ENCODE results near the gene ODC1.

ODC1 gene

GRCh38 chr2:10398496-10398895 is 49.6 kb downstream of the ODC1 start:
- Histone ChIP-seq H3K36me3 (ENCODE audit: insufficient read depth, low read length) (no peaks in the 10 kb centered on the region), H3K9me3 (ENCODE audit: low read length) (no peaks in the 10 kb centered on the region), H2AFZ (ENCODE audit: low read length) (no peak overlapping the region), H3K27ac (ENCODE audit: low read depth, low read length, poor library complexity, severe bottlenecking) (no peak overlapping the region), H4K20me1 (ENCODE audit: insufficient read depth, low read length) (no peaks in the 10 kb centered on the region), H3K79me2 (ENCODE audit: insufficient read depth, low read length) (no peaks in the 10 kb centered on the region), H3K4me3 (ENCODE audit: low read depth, low read length, poor library complexity, severe bottlenecking) (no peak overlapping the region), H3F3A (ENCODE audit: insufficient read depth, low read length) (no peaks in the 10 kb centered on the region), H3K9ac (ENCODE audit: low read length) (no peak overlapping the region), H3K9me2 (ENCODE audit: low read depth, low read length) (no peaks in the 10 kb centered on the region), H3K4me1 (ENCODE audit: insufficient read depth, low read length, severe bottlenecking) (peaks cover 5% of the 10 kb centered on the region), H3K4me2 (ENCODE audit: low read length) (no peak overlapping the region), H3K27me3 (ENCODE audit: insufficient read depth, low read length) (no peaks in the 10 kb centered on the region; the same call in none of the 2 replicates)
- TF ChIP-seq EZH2 (IDR thresholded peaks at IDR 0.05; ENCODE audit: borderline replicate concordance, low read length): no peak
- TF ChIP-seq, protein P1, sequence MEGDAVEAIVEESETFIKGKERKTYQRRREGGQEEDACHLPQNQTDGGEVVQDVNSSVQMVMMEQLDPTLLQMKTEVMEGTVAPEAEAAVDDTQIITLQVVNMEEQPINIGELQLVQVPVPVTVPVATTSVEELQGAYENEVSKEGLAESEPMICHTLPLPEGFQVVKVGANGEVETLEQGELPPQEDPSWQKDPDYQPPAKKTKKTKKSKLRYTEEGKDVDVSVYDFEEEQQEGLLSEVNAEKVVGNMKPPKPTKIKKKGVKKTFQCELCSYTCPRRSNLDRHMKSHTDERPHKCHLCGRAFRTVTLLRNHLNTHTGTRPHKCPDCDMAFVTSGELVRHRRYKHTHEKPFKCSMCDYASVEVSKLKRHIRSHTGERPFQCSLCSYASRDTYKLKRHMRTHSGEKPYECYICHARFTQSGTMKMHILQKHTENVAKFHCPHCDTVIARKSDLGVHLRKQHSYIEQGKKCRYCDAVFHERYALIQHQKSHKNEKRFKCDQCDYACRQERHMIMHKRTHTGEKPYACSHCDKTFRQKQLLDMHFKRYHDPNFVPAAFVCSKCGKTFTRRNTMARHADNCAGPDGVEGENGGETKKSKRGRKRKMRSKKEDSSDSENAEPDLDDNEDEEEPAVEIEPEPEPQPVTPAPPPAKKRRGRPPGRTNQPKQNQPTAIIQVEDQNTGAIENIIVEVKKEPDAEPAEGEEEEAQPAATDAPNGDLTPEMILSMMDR (IDR thresholded peaks at IDR 0.05; ENCODE audit: low read length): no peak

- H3K4me1 ChIP-seq (ENCODE audit: insufficient read depth, low read length, severe bottlenecking): peaks cover 5% of the 10 kb centered on the region
Observed at GRCh38 chr2:10397878-10398277, 50.2 kb downstream of the ODC1 start.

DNA sequence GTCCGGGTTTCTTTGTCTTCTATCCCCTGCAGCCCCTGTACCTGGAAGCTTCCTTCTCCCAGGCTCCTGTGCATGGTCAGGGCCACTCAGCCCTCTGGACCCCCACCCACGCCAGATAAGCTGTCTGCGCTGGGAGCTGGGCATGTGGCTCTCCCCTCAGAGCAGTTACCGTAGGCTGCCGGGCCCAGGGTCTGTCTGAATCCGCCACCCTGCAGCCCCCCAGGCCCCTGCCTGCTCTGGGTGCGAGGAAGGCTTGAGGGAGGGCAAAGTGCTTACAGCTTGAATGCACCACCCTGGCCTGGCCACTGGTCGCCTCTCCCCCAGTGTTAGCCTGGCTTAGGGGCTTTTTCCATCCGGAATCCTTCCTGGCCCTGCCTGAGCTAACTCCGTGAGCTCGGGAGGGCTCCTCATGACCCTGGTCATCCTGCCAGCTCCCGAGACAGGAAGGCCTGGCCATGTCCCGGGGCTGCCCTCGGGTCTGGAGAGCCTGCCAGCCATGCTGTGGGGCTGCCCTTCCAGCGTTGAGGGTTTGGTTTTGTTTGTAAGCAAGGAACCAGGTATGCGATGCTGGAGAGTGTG is 50.7 kb downstream of the ODC1 start:
- no peaks in the 10 kb centered on the region for H3K79me2 ChIP-seq (ENCODE audit: insufficient read depth, low read length)
- peaks cover 5% of the 10 kb centered on the region for H3K4me1 ChIP-seq (ENCODE audit: insufficient read depth, low read length, severe bottlenecking)
- H3K27me3 ChIP-seq (ENCODE audit: insufficient read depth, low read length): no peaks in the 10 kb centered on the region; the same call in 1 of the 2 replicates
- no peaks in the 10 kb centered on the region for H4K20me1 ChIP-seq (ENCODE audit: insufficient read depth, low read length)
- no peaks in the 10 kb centered on the region for H3K9me2 ChIP-seq (ENCODE audit: low read depth, low read length)
- no peaks in the 10 kb centered on the region for H3F3A ChIP-seq (ENCODE audit: insufficient read depth, low read length)
- no peak overlapping the region for H3K4me2 ChIP-seq (ENCODE audit: low read length)
- no peak overlapping the region for H3K4me3 ChIP-seq (ENCODE audit: low read depth, low read length, poor library complexity, severe bottlenecking)
- no peaks in the 10 kb centered on the region for H3K9me3 ChIP-seq (ENCODE audit: low read length)
- H3K36me3 ChIP-seq (ENCODE audit: insufficient read depth, low read length): no peaks in the 10 kb centered on the region
- TF ChIP-seq EZH2 (IDR thresholded peaks at IDR 0.05; ENCODE audit: borderline replicate concordance, low read length): no peak
- TF ChIP-seq, protein P1 (IDR thresholded peaks at IDR 0.05; ENCODE audit: low read length): no peak
- no peak overlapping the region for H2AFZ ChIP-seq (ENCODE audit: low read length)
- H3K9ac ChIP-seq (ENCODE audit: low read length): no peak overlapping the region
- H3K27ac ChIP-seq (ENCODE audit: low read depth, low read length, poor library complexity, severe bottlenecking): no peak overlapping the region

More at GRCh38 chr2:10397878-10398277, 50.2 kb downstream of the ODC1 start:
- Histone ChIP-seq H3K9me3 (ENCODE audit: low read length) (no peaks in the 10 kb centered on the region), H4K20me1 (ENCODE audit: insufficient read depth, low read length) (no peaks in the 10 kb centered on the region), H3K27me3 (ENCODE audit: insufficient read depth, low read length) (no peaks in the 10 kb centered on the region; the same call in 1 of the 2 replicates), H2AFZ (ENCODE audit: low read length) (no peak overlapping the region), H3K27ac (ENCODE audit: low read depth, low read length, poor library complexity, severe bottlenecking) (no peak overlapping the region), H3K9me2 (ENCODE audit: low read depth, low read length) (no peaks in the 10 kb centered on the region), H3K4me3 (ENCODE audit: low read depth, low read length, poor library complexity, severe bottlenecking) (no peak overlapping the region), H3K9ac (ENCODE audit: low read length) (no peak overlapping the region), H3K79me2 (ENCODE audit: insufficient read depth, low read length) (no peaks in the 10 kb centered on the region), H3K36me3 (ENCODE audit: insufficient read depth, low read length) (no peaks in the 10 kb centered on the region), H3F3A (ENCODE audit: insufficient read depth, low read length) (no peaks in the 10 kb centered on the region), H3K4me2 (ENCODE audit: low read length) (no peak overlapping the region)
- TF ChIP-seq, protein P1 (IDR thresholded peaks at IDR 0.05; ENCODE audit: low read length): no peak
- no peak for TF ChIP-seq EZH2 (IDR thresholded peaks at IDR 0.05; ENCODE audit: borderline replicate concordance, low read length)
